Breast epithelium (tissue), 3 donors: ENCODE measurements around the gene MSGN1.

ENCODE experiments used
- CTCF ChIP-seq, 3 donors: fragments of 450-650 bp; IDR thresholded peaks; one replicate each; pipeline ENCODE4 v1.5.1; 2016 to 2017; ENCODE audit warnings: antibody characterized with exemption in 3 of 3, mild to moderate bottlenecking in 3 of 3, moderate library complexity in 3 of 3
- POLR2A ChIP-seq: fragments of 450-650 bp; IDR thresholded peaks from one replicate; pipeline ENCODE4 v1.6.1; 2016; ENCODE audit warnings: antibody characterized with exemption, mild to moderate bottlenecking, moderate library complexity
- POLR2AphosphoS5 ChIP-seq, 3 donors: sonication (generic); formaldehyde crosslinking; IDR thresholded peaks; one replicate each; pipeline ENCODE4 v1.6.1; 2017; ENCODE audit warnings: antibody characterized with exemption in 3 of 3

- no peak for TF ChIP-seq CTCF (IDR thresholded peaks at IDR 0.05)
- TF ChIP-seq POLR2A, result no peak
- no peak for TF ChIP-seq POLR2AphosphoS5 (IDR thresholded peaks at IDR 0.05)
Measured at GRCh38 chr2:17816396-17817245, at the start of gene MSGN1.
